HCT116 (cell line): ENCODE measurements around the gene ADCY1. TPM values are rescaled to one million over a fixed set of nuclear protein-coding genes. Genes with fewer than 3 reads are reported as not detected.

Experiments used
- ATAC-seq: fragments of 200-7000 bp; cut with Tn5 transposase; 2 replicates; pipeline ENCODE4 v1.9.1; 2020; ENCODE audit warnings: mild to moderate bottlenecking, moderate library complexity
- BruUV-seq: library from RNA; stranded (reverse); fragments of 400-500 nt; replicated peaks from 2 replicates; lab custom pipeline; 2021; lab: Mats Ljungman, UMichigan
- CTCF ChIA-PET: fragments of 300-600 bp; sonication (Branson Sonifier 250); formaldehyde crosslinking; loops from one replicate; lab custom pipeline; 2021; ENCODE audit warnings: antibody characterized with exemption; lab: Charles Lee
- POLR2A ChIA-PET: fragments of 300-600, 350-600 bp; sonication (Branson Sonifier 250); formaldehyde crosslinking; loops from one replicate; lab custom pipeline; 2021; ENCODE audit warnings: antibody characterized with exemption; lab: Charles Lee
- RAD21 ChIA-PET, 2 experiments: fragments of 300-600 bp; sonication (Branson Sonifier 250); formaldehyde crosslinking; loops; one replicate each; lab custom pipeline; 2023; ENCODE audit warnings: low total read pairs in 2 of 2; ENCODE audit not compliant: uncharacterized antibody in 2 of 2, unreplicated experiment in 2 of 2, low non-redundant PET in 1 of 2; lab: Charles Lee
- DNase-seq: peaks from one replicate; pipeline ENCODE4 v3.0.0-alpha.2; 2010; ENCODE audit warnings: low read depth, low spot score
- H2AFZ ChIP-seq: fragments of 200-600 bp; shearing (Covaris generic), sonication (generic); 2 replicates; pipeline ENCODE4 v1.6.1; 2017; ENCODE audit warnings: low read depth, mixed run types, mixed read lengths, antibody characterized with exemption, low read length; ENCODE audit not compliant: poor library complexity, severe bottlenecking
- H3K27ac ChIP-seq: 2 replicates; pipeline ENCODE4 v1.5.1; 2012; ENCODE audit warnings: low read depth, low read length
- H3K27me3 ChIP-seq: fragments of 200-600 bp; sonication (generic); 2 replicates; pipeline ENCODE4 v1.6.1; 2016; ENCODE audit warnings: mixed run types, low read length, mixed read lengths; ENCODE audit not compliant: insufficient read depth
- H3K36me3 ChIP-seq, 2 experiments: fragments of 200-500 bp in 1 of 2; fragments of 200-600 bp in 1 of 2; sonication (Bioruptor generic) in 1 of 2; sonication (generic) in 1 of 2; 2 replicates each; pipeline versions ENCODE4 v1.5.1 to v1.6.1; 2014 to 2016; ENCODE audit warnings: low read length in 2 of 2, inconsistent platforms in 1 of 2, mixed read lengths in 1 of 2, mixed run types in 1 of 2; ENCODE audit not compliant: insufficient read depth in 2 of 2, control insufficient read depth in 1 of 2
- H3K4me1 ChIP-seq, 2 experiments: fragments of 200-600 bp in 1 of 2; sonication (generic) in 1 of 2; 2 replicates each; pipeline versions ENCODE4 v1.5.1 to v1.6.1; 2012 to 2017; ENCODE audit warnings: low read length in 2 of 2, inconsistent platforms in 1 of 2, mild to moderate bottlenecking in 1 of 2, mixed read lengths in 1 of 2, mixed run types in 1 of 2, moderate library complexity in 1 of 2; ENCODE audit not compliant: insufficient read depth in 2 of 2, control insufficient read depth in 1 of 2
- H3K4me2 ChIP-seq: fragments of 200-600 bp; sonication (generic); 2 replicates; pipeline ENCODE4 v1.6.1; 2017; ENCODE audit warnings: mixed run types, low read length, mixed read lengths
- H3K4me3 ChIP-seq, 2 experiments: fragments of 200-600 bp in 1 of 2; sonication (generic) in 1 of 2; replicated peaks in 1 of 2; 2 replicates each; pipeline ENCODE4 v1.5.1; 2011 to 2016; ENCODE audit warnings: low read length in 2 of 2, control low read depth in 1 of 2, low read depth in 1 of 2, mild to moderate bottlenecking in 1 of 2, mixed read lengths in 1 of 2, mixed run types in 1 of 2
- H3K79me2 ChIP-seq: fragments of 200-600 bp; sonication (generic); 2 replicates; pipeline ENCODE4 v1.6.1; 2017; ENCODE audit warnings: mild to moderate bottlenecking, mixed run types, low read length, moderate library complexity, mixed read lengths; ENCODE audit not compliant: insufficient read depth
- H3K9ac ChIP-seq: fragments of 200-600 bp; sonication (generic); 2 replicates; pipeline ENCODE4 v1.6.1; 2016; ENCODE audit warnings: low read length, mixed read lengths
- H3K9me2 ChIP-seq: fragments of 200-600 bp; sonication (generic), shearing (Covaris generic); 2 replicates; pipeline ENCODE4 v1.6.1; 2017; ENCODE audit warnings: mixed run types, mild to moderate bottlenecking, moderate library complexity; ENCODE audit not compliant: insufficient read depth
- H3K9me3 ChIP-seq, 2 experiments: fragments of 200-500 bp in 1 of 2; fragments of 200-600 bp in 1 of 2; sonication (Bioruptor generic) in 1 of 2; sonication (generic) in 1 of 2; 2 replicates each; pipeline ENCODE4 v1.6.1; 2014 to 2017; ENCODE audit warnings: low read length in 2 of 2, mixed read lengths in 2 of 2, inconsistent platforms in 1 of 2, low read depth in 1 of 2, mild to moderate bottlenecking in 1 of 2, mixed run types in 1 of 2, moderate library complexity in 1 of 2; ENCODE audit not compliant: control insufficient read depth in 1 of 2, insufficient read depth in 1 of 2
- H4K20me1 ChIP-seq: fragments of 200-600 bp; sonication (generic), shearing (Covaris generic); 2 replicates; pipeline ENCODE4 v1.6.1; 2017; ENCODE audit warnings: mixed run types, mild to moderate bottlenecking, moderate library complexity; ENCODE audit not compliant: insufficient read depth
- ATF3 ChIP-seq: IDR thresholded peaks from 2 replicates; pipeline ENCODE4 v1.6.1; 2012
- CBX3 ChIP-seq: IDR thresholded peaks from 2 replicates; pipeline ENCODE4 v1.6.1; 2012; ENCODE audit warnings: low read depth
- CEBPB ChIP-seq: IDR thresholded peaks from 2 replicates; pipeline ENCODE4 v1.6.1; 2012; ENCODE audit warnings: low read depth
- EGR1 ChIP-seq: IDR thresholded peaks from 2 replicates; pipeline ENCODE4 v1.6.1; 2012; ENCODE audit warnings: low read depth
- ELF1 ChIP-seq: IDR thresholded peaks from 2 replicates; pipeline ENCODE4 v1.6.1; 2012; ENCODE audit warnings: low read depth, borderline replicate concordance
- FOSL1 ChIP-seq: IDR thresholded peaks from 2 replicates; pipeline ENCODE4 v1.6.1; 2012; ENCODE audit warnings: low read depth
- JUND ChIP-seq: IDR thresholded peaks from 2 replicates; pipeline ENCODE4 v1.6.1; 2012
- POLR2AphosphoS5 ChIP-seq: IDR thresholded peaks from 2 replicates; pipeline ENCODE4 v1.6.1; 2011; ENCODE audit warnings: mild to moderate bottlenecking, low read depth, low read length, moderate library complexity
- RAD21 ChIP-seq: IDR thresholded peaks from 2 replicates; pipeline ENCODE4 v1.6.1; 2012; ENCODE audit warnings: low read depth, mild to moderate bottlenecking
- REST ChIP-seq: IDR thresholded peaks from 2 replicates; pipeline ENCODE4 v1.6.1; 2012; ENCODE audit warnings: low read depth
- SP1 ChIP-seq: IDR thresholded peaks from 2 replicates; pipeline ENCODE4 v1.6.1; 2012; ENCODE audit warnings: low read depth
- TCF7L2 ChIP-seq: IDR thresholded peaks from 2 replicates; pipeline ENCODE4 v1.7.0; 2011; ENCODE audit warnings: borderline replicate concordance, inconsistent platforms; ENCODE audit not compliant: insufficient read depth, insufficient read length; ENCODE audit errors: extremely low read depth
- ZFX ChIP-seq: fragments of 450-650 bp; IDR thresholded peaks from 2 replicates; pipeline ENCODE4 v1.6.1; 2017
- intact Hi-C: fragments of 100-400 bp; cut with micrococcal nuclease; formaldehyde crosslinking; loops from 2 replicates; pipeline ENCODE4 v1.10.0; 2022
- total RNA-seq: library from RNA; stranded (reverse); gene quantifications from one replicate; pipeline ENCODE4 v1.2.1, GENCODE V29; 2021; ENCODE audit not compliant: unreplicated experiment

ADCY1 gene
- total RNA-seq, 1 experiment from 2014 or later, result 0.05 TPM

GRCh38 chr7:45690762-45691150, 116.6 kb downstream of the ADCY1 start:
- no peaks in the 10 kb centered on the region for H3K79me2 ChIP-seq
- no peaks in the 10 kb centered on the region for H3K9me2 ChIP-seq
- BruUV-seq, result no TSS peak
- ChIA-PET POLR2A (no interaction called here), RAD21 (no interaction called here), CTCF (no interaction called here)
- no peak overlapping the region for H3K27ac ChIP-seq
- TF ChIP-seq JUND, result no peak
- no peak for TF ChIP-seq ELF1
- TF ChIP-seq SP1, result no peak
- no peak for TF ChIP-seq CBX3
- TF ChIP-seq CEBPB, result no peak
- no peak for TF ChIP-seq TCF7L2
- TF ChIP-seq EGR1, result no peak
- TF ChIP-seq FOSL1, result no peak
- no peak for TF ChIP-seq RAD21
- no peak for TF ChIP-seq REST
- TF ChIP-seq ZFX, result no peak
- no peak for TF ChIP-seq ATF3
- no peak for TF ChIP-seq POLR2AphosphoS5
- DNase-seq, result no peak
- H3K9me3 ChIP-seq, result no peaks in the 10 kb centered on the region
- H3K4me1 ChIP-seq, result peaks cover 0 to 4% of the 10 kb centered on the region in 2 experiments; a peak in 1 of 4 replicates
- H3K36me3 ChIP-seq, result no peaks in the 10 kb centered on the region
- no peak overlapping the region for H2AFZ ChIP-seq
- no peak overlapping the region for H3K4me3 ChIP-seq
- ATAC-seq, result no peak
- H3K4me2 ChIP-seq, result no peak overlapping the region
- no peaks in the 10 kb centered on the region for H4K20me1 ChIP-seq
- H3K9ac ChIP-seq, result no peak overlapping the region
- no peaks in the 10 kb centered on the region for H3K27me3 ChIP-seq
- intact Hi-C loops, result no loop called here
